Liver (tissue), 9 donors: ENCODE results near the gene RASGRP2. TPM values are rescaled to one million over a fixed set of nuclear protein-coding genes. Genes with fewer than 3 reads are reported as not detected.

Source experiments
- DNase-seq: peaks from one replicate; pipeline ENCODE4 v3.0.0-alpha.2; 2017; ENCODE audit warnings: low spot score
- H3K27ac ChIP-seq, 2 donors: one replicate each; pipeline ENCODE4 v1.7.0; 2013; ENCODE audit warnings: inconsistent platforms in 2 of 2, low read length in 2 of 2, control low read depth in 1 of 2, low read depth in 1 of 2, mild to moderate bottlenecking in 1 of 2
- H3K27me3 ChIP-seq, 4 donors: one replicate each; pipeline versions ENCODE4 v1.6.1 to v1.7.0; 2013; ENCODE audit warnings: low read length in 3 of 4, inconsistent platforms in 1 of 4, mild to moderate bottlenecking in 1 of 4, moderate library complexity in 1 of 4; ENCODE audit not compliant: control insufficient read depth in 4 of 4, insufficient read depth in 4 of 4
- H3K36me3 ChIP-seq, 4 donors: one replicate each; pipeline versions ENCODE4 v1.6.1 to v1.7.0; 2013; ENCODE audit warnings: low read length in 3 of 4, mild to moderate bottlenecking in 3 of 4, low read depth in 1 of 4, moderate library complexity in 1 of 4; ENCODE audit not compliant: control insufficient read depth in 4 of 4, insufficient read depth in 3 of 4
- H3K4me1 ChIP-seq, 4 donors: one replicate each; pipeline versions ENCODE4 v1.6.1 to v1.7.0; 2013; ENCODE audit warnings: low read length in 3 of 4, mild to moderate bottlenecking in 3 of 4, moderate library complexity in 1 of 4; ENCODE audit not compliant: control insufficient read depth in 4 of 4, insufficient read depth in 4 of 4
- H3K4me3 ChIP-seq, 3 donors: one replicate each; pipeline versions ENCODE4 v1.6.1 to v1.7.0; 2013; ENCODE audit warnings: low read length in 3 of 3, control low read depth in 1 of 3, low read depth in 1 of 3, mild to moderate bottlenecking in 1 of 3
- H3K9ac ChIP-seq, 2 donors: one replicate each; pipeline ENCODE4 v1.7.0; 2013; ENCODE audit warnings: low read length in 2 of 2, mild to moderate bottlenecking in 2 of 2, moderate library complexity in 2 of 2, control low read depth in 1 of 2, low read depth in 1 of 2
- H3K9me3 ChIP-seq, 4 donors: one replicate each; pipeline versions ENCODE4 v1.6.1 to v1.7.0; 2013; ENCODE audit warnings: low read length in 3 of 4; ENCODE audit not compliant: control insufficient read depth in 4 of 4
- ATF3 ChIP-seq: IDR thresholded peaks from 2 replicates; pipeline ENCODE4 v1.6.1; 2016; ENCODE audit warnings: antibody characterized with exemption
- CTCF ChIP-seq: fragments of 150-350 bp; IDR thresholded peaks from 2 replicates; pipeline ENCODE4 v1.5.1; 2017; ENCODE audit warnings: improper control_type of control experiment, low read depth, low read length; ENCODE audit not compliant: missing input control
- EGR1 ChIP-seq, 2 donors: IDR thresholded peaks; 2 replicates each; pipeline ENCODE4 v1.6.1; 2016 to 2018; ENCODE audit warnings: antibody characterized with exemption in 2 of 2, low read depth in 2 of 2
- FOXA1 ChIP-seq: IDR thresholded peaks from 2 replicates; pipeline ENCODE4 v1.6.1; 2016; ENCODE audit warnings: antibody characterized with exemption
- FOXA2 ChIP-seq: IDR thresholded peaks from 2 replicates; pipeline ENCODE4 v1.6.1; 2016; ENCODE audit warnings: antibody characterized with exemption
- GABPA ChIP-seq, 2 donors: IDR thresholded peaks in 1 of 2; conservative IDR thresholded peaks in 1 of 2; 2 replicates each; pipeline ENCODE4 v1.6.1; 2016; ENCODE audit warnings: antibody characterized with exemption in 2 of 2, mild to moderate bottlenecking in 1 of 2, moderate library complexity in 1 of 2
- HNF4A ChIP-seq, 2 donors: conservative IDR thresholded peaks; 2 replicates each; pipeline ENCODE4 v1.6.1; 2016; ENCODE audit warnings: antibody characterized with exemption in 2 of 2, mild to moderate bottlenecking in 2 of 2
- HNF4G ChIP-seq: IDR thresholded peaks from 2 replicates; pipeline ENCODE4 v1.6.1; 2016; ENCODE audit warnings: antibody characterized with exemption
- JUND ChIP-seq, 2 donors: IDR thresholded peaks; 2 replicates each; pipeline ENCODE4 v1.6.1; 2016; ENCODE audit warnings: antibody characterized with exemption in 2 of 2
- MAX ChIP-seq: IDR thresholded peaks from 2 replicates; pipeline ENCODE4 v1.6.1; 2016; ENCODE audit warnings: antibody characterized with exemption
- NR2F2 ChIP-seq: IDR thresholded peaks from 2 replicates; pipeline ENCODE4 v1.6.1; 2016; ENCODE audit warnings: antibody characterized with exemption
- RXRA ChIP-seq, 2 donors: IDR thresholded peaks; 2 replicates each; pipeline ENCODE4 v1.6.1; 2017 to 2018; ENCODE audit warnings: antibody characterized with exemption in 2 of 2, mild to moderate bottlenecking in 1 of 2
- SP1 ChIP-seq: IDR thresholded peaks from 2 replicates; pipeline ENCODE4 v1.6.1; 2018; ENCODE audit warnings: antibody characterized with exemption, mild to moderate bottlenecking
- TAF1 ChIP-seq: conservative IDR thresholded peaks from 2 replicates; pipeline ENCODE4 v1.6.1; 2016; ENCODE audit warnings: antibody characterized with exemption, mild to moderate bottlenecking
- YY1 ChIP-seq: IDR thresholded peaks from 2 replicates; pipeline ENCODE4 v1.6.1; 2016; ENCODE audit warnings: antibody characterized with exemption, mild to moderate bottlenecking
- ZBTB33 ChIP-seq: IDR thresholded peaks from 2 replicates; pipeline ENCODE4 v1.6.1; 2016; ENCODE audit warnings: antibody characterized with exemption
- WGBS: extraction: QIAGEN DNeasy Blood & Tissue Kit; methylation state at CpG from one replicate; pipeline ENCODE4 v1.1.7; 2013; 5-methylcytosine and 5-hydroxymethylcytosine counted together
- polyA plus RNA-seq, 2 donors: library from polyadenylated mRNA; stranded (reverse) in 1 of 2; unstranded in 1 of 2; fragments of 200-250 nt in 1 of 2; fragments of >200 nt in 1 of 2; fragmentation: Nextera tagmentation in 1 of 2; extraction: Ambion mirVana in 1 of 2; gene quantifications; one replicate each; pipeline versions ENCODE4 v1.2.1 to v1.2.3, GENCODE V29; 2013 to 2015
- total RNA-seq, 2 donors: library from RNA; depleted of rRNA; stranded (reverse); fragments of >200 nt; gene quantifications; one replicate each; pipeline ENCODE4 v1.2.3, GENCODE V29; 2014
- donor health status: healthy.
- donor health status: healthy.
- donor health status: healthy.
- donor health status: healthy.
- donor health status: healthy.

The RASGRP2 gene
- total and polyA plus RNA-seq, 4 donors: 2.7 to 14.9 (median 8.7) TPM

GRCh38 chr11:64772303-64773018, 28.5 kb upstream of the RASGRP2 start:
- Histone ChIP-seq H3K4me3 (no peak overlapping the region), H3K9ac (no peak overlapping the region), H3K27ac (peak overlapping the region in 1 of 2 donors; percentile 8), H3K36me3 (peaks cover 35 to 87% (median 80%) of the 10 kb centered on the region in 4 donors), H3K4me1 (peaks cover 3 to 33% (median 20%) of the 10 kb centered on the region in 4 donors), H3K9me3 (no peaks in the 10 kb centered on the region), H3K27me3 (no peaks in the 10 kb centered on the region)
- DNase-seq: no peak
- no peak for TF ChIP-seq TAF1
- TF ChIP-seq GABPA (IDR thresholded peaks at IDR 0.05 in 1 of 2, conservative IDR thresholded peaks at IDR 0.05 in 1 of 2): no peak
- TF ChIP-seq FOXA2: no peak
- no peak for TF ChIP-seq CTCF
- TF ChIP-seq YY1: no peak
- TF ChIP-seq EGR1 (IDR thresholded peaks at IDR 0.05; ENCODE audit: low read depth in 2 of 2): no peak
- TF ChIP-seq SP1: no peak
- no peak for TF ChIP-seq JUND (IDR thresholded peaks at IDR 0.05)
- TF ChIP-seq NR2F2: no peak
- TF ChIP-seq ZBTB33: no peak
- no peak for TF ChIP-seq HNF4A (conservative IDR thresholded peaks at IDR 0.05)
- TF ChIP-seq ATF3: no peak
- WGBS: 73% methylated on average over 3 of the region's 3 CpGs

DNA sequence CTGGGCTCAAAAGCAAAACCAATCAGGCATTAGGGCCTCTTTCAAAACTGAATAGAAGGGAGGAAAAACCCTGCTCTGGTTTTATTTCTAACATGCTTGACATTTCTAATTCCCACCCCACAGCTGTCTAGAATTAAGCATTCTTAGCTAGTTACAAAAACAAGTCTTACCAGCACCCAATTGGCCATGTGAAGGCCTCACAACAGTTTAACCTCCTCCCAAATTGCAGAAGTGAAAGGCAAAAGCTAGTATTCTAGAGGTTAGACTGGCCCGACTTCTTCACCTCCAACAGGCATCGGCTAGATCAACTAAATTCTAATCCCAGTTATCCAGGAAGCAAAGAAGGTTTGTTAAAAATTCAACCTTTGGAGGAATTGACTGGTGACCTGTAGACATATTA, 27.9 kb upstream of the RASGRP2 start:
- no peak overlapping the region for H3K27ac ChIP-seq

More for the DNA sequence above, 27.9 kb upstream of the RASGRP2 start:
- 87% methylated on average over 2 of the region's 2 CpGs for WGBS
- Histone ChIP-seq H3K36me3 (peaks cover 38 to 93% (median 85%) of the 10 kb centered on the region in 4 donors), H3K4me3 (no peak overlapping the region), H3K27me3 (no peaks in the 10 kb centered on the region), H3K4me1 (peaks cover 3 to 28% (median 16%) of the 10 kb centered on the region in 4 donors), H3K9ac (no peak overlapping the region), H3K9me3 (no peaks in the 10 kb centered on the region)
- no peak for DNase-seq
- TF ChIP-seq MAX (no peak), FOXA1 (no peak), RXRA (IDR thresholded peaks at IDR 0.05) (no peak), CTCF (no peak), JUND (IDR thresholded peaks at IDR 0.05) (no peak), HNF4G (no peak), HNF4A (conservative IDR thresholded peaks at IDR 0.05) (no peak)
